ENCODE results near the gene ADH7.

Gene ADH7

DNA sequence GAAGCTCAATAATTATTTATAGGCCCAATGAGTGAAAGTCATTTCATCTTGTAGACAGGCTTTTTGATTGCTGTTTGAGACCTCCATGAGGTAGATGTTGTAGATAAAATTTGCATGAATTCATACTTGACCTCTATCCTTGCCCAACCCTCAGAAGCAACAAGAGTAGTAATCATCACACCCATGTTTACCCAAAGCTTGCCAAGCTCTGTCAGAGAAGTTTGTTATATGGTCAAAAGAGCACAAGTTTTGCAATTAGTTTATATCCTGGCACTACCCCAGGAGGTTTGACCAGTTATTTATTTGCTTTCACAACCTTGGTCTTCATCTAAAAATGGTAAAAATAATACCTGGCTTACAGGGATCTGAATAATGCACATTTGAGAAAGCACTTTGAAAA, 20.7 kb downstream of the ADH7 start:
- no peak overlapping the region for H3K9ac ChIP-seq (ENCODE audit: low read length)
- H3K27me3 ChIP-seq (ENCODE audit: control insufficient read depth, insufficient read depth, low read length) = no peaks in the 10 kb centered on the region
- no peaks in the 10 kb centered on the region for H3K36me3 ChIP-seq (ENCODE audit: control insufficient read depth, low read depth, low read length)
- H3K4me1 ChIP-seq (ENCODE audit: control insufficient read depth, low read depth, low read length) = no peaks in the 10 kb centered on the region
- no peaks in the 10 kb centered on the region for H3K9me3 ChIP-seq (ENCODE audit: control insufficient read depth, low read depth, low read length)
- no peak overlapping the region for H3K4me3 ChIP-seq (ENCODE audit: low read length)
- H3K27ac ChIP-seq (ENCODE audit: low read length) = no peak overlapping the region

DNA sequence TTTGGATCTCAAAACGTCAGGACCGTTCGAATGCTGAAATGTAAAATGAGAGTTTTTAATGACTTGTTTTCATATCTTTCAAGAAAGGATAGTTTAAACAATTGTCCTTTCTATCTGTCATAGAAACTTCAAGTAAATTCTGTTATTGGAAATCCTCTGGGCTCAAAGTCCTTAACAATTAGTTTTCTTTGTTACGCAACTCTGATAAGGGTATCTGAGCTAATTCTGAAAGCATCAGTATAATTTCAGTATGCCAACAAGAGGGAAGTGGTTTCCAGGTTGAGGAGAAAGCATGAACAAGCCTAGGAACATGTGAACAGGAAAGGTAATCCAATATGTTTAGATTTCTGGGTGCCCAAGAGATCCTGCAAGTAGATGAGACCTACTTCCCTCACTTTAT, 22.0 kb downstream of the ADH7 start:
- Histone ChIP-seq H3K27me3 (ENCODE audit: control insufficient read depth, insufficient read depth, low read length) (no peaks in the 10 kb centered on the region), H3K4me1 (ENCODE audit: control insufficient read depth, low read depth, low read length) (no peaks in the 10 kb centered on the region), H3K9me3 (ENCODE audit: control insufficient read depth, low read depth, low read length) (no peaks in the 10 kb centered on the region), H3K4me3 (ENCODE audit: low read length) (no peak overlapping the region), H3K36me3 (ENCODE audit: control insufficient read depth, low read depth, low read length) (no peaks in the 10 kb centered on the region), H3K27ac (ENCODE audit: low read length) (no peak overlapping the region), H3K9ac (ENCODE audit: low read length) (no peak overlapping the region)

DNA sequence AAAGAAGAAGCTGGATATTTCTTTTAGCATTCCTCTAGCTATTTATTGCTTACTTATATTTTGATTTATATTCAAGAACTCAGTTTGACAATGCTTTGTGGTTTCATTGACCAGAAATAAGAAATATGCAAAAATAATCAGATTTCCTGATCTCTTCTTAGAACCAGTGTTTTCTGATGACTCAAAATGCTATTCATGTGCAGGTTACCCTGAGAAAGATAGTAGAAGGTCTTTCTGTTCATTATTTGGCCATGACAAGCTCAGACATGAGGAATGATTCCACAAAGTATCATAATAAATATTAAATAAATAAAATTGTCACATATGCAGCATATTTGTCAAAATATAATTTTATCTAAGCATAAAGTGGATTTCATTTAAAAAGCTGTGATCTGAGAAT, 24.1 kb downstream of the ADH7 start:
- no peak overlapping the region for H3K27ac ChIP-seq (ENCODE audit: low read length)
- H3K9ac ChIP-seq (ENCODE audit: low read length) = no peak overlapping the region
- no peaks in the 10 kb centered on the region for H3K9me3 ChIP-seq (ENCODE audit: control insufficient read depth, low read depth, low read length)
- no peaks in the 10 kb centered on the region for H3K4me1 ChIP-seq (ENCODE audit: control insufficient read depth, low read depth, low read length)
- no peaks in the 10 kb centered on the region for H3K36me3 ChIP-seq (ENCODE audit: control insufficient read depth, low read depth, low read length)
- H3K27me3 ChIP-seq (ENCODE audit: control insufficient read depth, insufficient read depth, low read length) = no peaks in the 10 kb centered on the region
- no peak overlapping the region for H3K4me3 ChIP-seq (ENCODE audit: low read length)

GRCh38 chr4:99410075-99410474, 25.1 kb downstream of the ADH7 start:
- H3K27me3 ChIP-seq (ENCODE audit: control insufficient read depth, insufficient read depth, low read length) = no peaks in the 10 kb centered on the region
- no peaks in the 10 kb centered on the region for H3K9me3 ChIP-seq (ENCODE audit: control insufficient read depth, low read depth, low read length)
- peaks cover 4% of the 10 kb centered on the region for H3K4me1 ChIP-seq (ENCODE audit: control insufficient read depth, low read depth, low read length)
- no peaks in the 10 kb centered on the region for H3K36me3 ChIP-seq (ENCODE audit: control insufficient read depth, low read depth, low read length)
- H3K4me3 ChIP-seq (ENCODE audit: low read length) = no peak overlapping the region
- H3K27ac ChIP-seq (ENCODE audit: low read length) = no peak overlapping the region
- no peak overlapping the region for H3K9ac ChIP-seq (ENCODE audit: low read length)

DNA sequence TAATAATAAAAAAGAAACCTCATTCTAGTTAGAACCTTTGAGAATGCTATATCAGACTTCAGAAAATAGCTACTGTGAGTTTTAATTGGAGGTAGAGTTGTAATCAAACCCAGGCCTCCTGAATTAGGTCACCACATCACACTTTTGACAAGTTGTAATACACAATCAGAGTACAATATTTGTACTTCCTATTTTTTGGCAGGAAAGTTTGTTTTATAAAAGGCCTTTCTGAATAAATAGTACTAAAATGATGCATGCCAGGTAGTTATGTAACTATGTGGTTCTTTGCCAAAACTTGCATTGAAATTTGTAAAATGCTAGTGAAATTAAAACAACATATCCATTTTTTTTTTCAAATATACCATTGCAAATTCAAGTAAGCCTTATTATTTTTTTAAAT, 26.8 kb downstream of the ADH7 start:
- Histone ChIP-seq H3K27me3 (ENCODE audit: control insufficient read depth, insufficient read depth, low read length) (no peaks in the 10 kb centered on the region), H3K4me3 (ENCODE audit: low read length) (no peak overlapping the region), H3K9ac (ENCODE audit: low read length) (no peak overlapping the region), H3K4me1 (ENCODE audit: control insufficient read depth, low read depth, low read length) (peaks cover 7% of the 10 kb centered on the region), H3K36me3 (ENCODE audit: control insufficient read depth, low read depth, low read length) (no peaks in the 10 kb centered on the region), H3K9me3 (ENCODE audit: control insufficient read depth, low read depth, low read length) (no peaks in the 10 kb centered on the region), H3K27ac (ENCODE audit: low read length) (no peak overlapping the region)

DNA sequence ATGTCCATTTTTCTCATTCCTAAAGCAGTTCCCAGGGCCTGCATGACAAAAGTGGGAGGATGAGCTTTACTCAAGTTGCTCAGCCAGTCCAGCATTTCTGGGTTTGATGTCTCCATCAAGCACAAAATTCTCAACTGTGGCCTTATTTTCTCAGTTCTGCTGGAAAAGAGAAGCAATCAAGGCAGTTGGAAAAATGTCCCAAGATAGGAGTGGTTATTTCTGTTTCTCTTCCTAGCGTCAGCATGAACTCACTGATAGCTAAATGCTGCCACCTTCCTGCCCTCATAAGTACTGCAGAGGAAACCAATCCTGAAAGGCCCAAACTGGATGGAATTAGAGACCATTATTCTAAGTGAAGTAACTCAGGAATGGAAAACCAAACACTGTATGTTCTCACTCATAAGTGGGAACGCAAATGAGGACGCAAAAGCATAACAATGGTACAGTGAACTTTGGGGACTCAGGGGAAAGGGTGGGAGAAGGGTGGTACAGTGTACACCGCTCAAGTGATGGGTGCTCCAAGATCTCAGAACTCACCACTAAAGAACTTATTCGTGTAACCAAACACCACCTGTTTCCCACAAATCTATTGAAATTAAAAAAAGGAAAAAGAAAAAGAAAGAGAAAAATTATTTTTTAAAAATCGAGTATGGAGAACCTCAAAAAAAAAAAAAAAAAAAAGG, 29.6 kb downstream of the ADH7 start:
- H3K9ac ChIP-seq (ENCODE audit: low read length) = no peak overlapping the region
- no peaks in the 10 kb centered on the region for H3K36me3 ChIP-seq (ENCODE audit: control insufficient read depth, low read depth, low read length)
- H3K27ac ChIP-seq (ENCODE audit: low read length) = no peak overlapping the region
- peaks cover 7% of the 10 kb centered on the region for H3K4me1 ChIP-seq (ENCODE audit: control insufficient read depth, low read depth, low read length)
- no peaks in the 10 kb centered on the region for H3K27me3 ChIP-seq (ENCODE audit: control insufficient read depth, insufficient read depth, low read length)
- no peaks in the 10 kb centered on the region for H3K9me3 ChIP-seq (ENCODE audit: control insufficient read depth, low read depth, low read length)
- no peak overlapping the region for H3K4me3 ChIP-seq (ENCODE audit: low read length)

DNA sequence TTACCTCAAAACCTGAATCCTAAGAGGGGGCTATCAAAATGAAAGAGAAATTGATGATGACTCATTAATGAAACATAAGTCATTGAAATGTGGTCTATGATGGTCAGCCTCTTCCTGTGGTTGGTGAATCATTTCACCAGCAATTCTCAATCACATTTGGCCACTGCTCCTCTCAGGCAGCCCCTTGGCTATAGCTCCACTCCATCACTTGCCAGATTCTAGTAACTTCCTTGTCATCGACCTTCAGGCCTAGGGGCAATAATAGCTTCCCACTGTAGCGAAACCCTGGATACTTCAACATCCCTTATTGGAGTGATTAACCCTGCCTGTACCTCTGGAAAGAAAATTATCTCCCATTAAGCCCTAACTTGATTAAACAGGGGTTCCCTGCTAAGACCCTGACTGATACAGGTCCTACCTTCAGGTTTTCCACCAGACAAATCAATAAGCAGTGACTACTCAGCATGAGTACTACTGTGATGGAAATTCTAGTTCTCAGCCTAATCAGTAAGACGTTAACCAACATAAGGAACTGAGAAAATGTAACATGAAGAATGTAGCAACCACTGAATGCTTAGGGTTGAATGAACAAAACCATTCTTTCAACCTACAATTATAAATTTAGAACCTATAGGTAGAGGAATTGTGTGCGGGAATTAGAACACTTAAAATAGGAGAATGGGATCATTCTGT, 30.4 kb downstream of the ADH7 start:
- Histone ChIP-seq H3K4me3 (ENCODE audit: low read length) (no peak overlapping the region), H3K36me3 (ENCODE audit: control insufficient read depth, low read depth, low read length) (no peaks in the 10 kb centered on the region), H3K9me3 (ENCODE audit: control insufficient read depth, low read depth, low read length) (no peaks in the 10 kb centered on the region), H3K9ac (ENCODE audit: low read length) (no peak overlapping the region), H3K4me1 (ENCODE audit: control insufficient read depth, low read depth, low read length) (peaks cover 7% of the 10 kb centered on the region), H3K27me3 (ENCODE audit: control insufficient read depth, insufficient read depth, low read length) (no peaks in the 10 kb centered on the region), H3K27ac (ENCODE audit: low read length) (no peak overlapping the region)

GRCh38 chr4:99403380-99404184, 31.6 kb downstream of the ADH7 start:
- Histone ChIP-seq H3K36me3 (ENCODE audit: control insufficient read depth, low read depth, low read length) (no peaks in the 10 kb centered on the region), H3K4me3 (ENCODE audit: low read length) (no peak overlapping the region), H3K27ac (ENCODE audit: low read length) (no peak overlapping the region), H3K9me3 (ENCODE audit: control insufficient read depth, low read depth, low read length) (no peaks in the 10 kb centered on the region), H3K27me3 (ENCODE audit: control insufficient read depth, insufficient read depth, low read length) (no peaks in the 10 kb centered on the region), H3K4me1 (ENCODE audit: control insufficient read depth, low read depth, low read length) (peaks cover 7% of the 10 kb centered on the region), H3K9ac (ENCODE audit: low read length) (no peak overlapping the region)

DNA sequence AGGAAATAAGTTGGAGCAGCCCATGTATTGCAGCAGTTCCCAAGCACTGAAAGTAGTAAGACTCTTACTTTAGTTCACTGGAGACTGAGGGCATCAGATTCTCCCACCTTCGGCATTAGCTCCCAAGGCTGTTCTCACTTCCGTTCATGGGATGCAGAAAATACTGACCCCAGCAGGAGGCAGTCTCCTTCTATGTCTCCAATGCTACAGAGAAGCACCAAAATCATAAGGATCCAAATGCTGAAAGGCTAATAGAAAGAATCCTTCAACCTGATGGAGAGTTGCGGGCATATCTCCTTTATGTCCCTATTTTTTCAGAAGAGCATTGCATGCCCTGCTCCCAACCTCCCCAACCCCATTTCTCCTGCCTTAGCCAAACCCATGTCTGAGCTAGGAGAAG, 32.4 kb downstream of the ADH7 start:
- no peaks in the 10 kb centered on the region for H3K27me3 ChIP-seq (ENCODE audit: control insufficient read depth, insufficient read depth, low read length)
- H3K4me1 ChIP-seq (ENCODE audit: control insufficient read depth, low read depth, low read length) = peaks cover 7% of the 10 kb centered on the region
- no peaks in the 10 kb centered on the region for H3K36me3 ChIP-seq (ENCODE audit: control insufficient read depth, low read depth, low read length)
- H3K9ac ChIP-seq (ENCODE audit: low read length) = no peak overlapping the region
- no peak overlapping the region for H3K27ac ChIP-seq (ENCODE audit: low read length)
- H3K9me3 ChIP-seq (ENCODE audit: control insufficient read depth, low read depth, low read length) = peaks cover 4% of the 10 kb centered on the region
- H3K4me3 ChIP-seq (ENCODE audit: low read length) = no peak overlapping the region

- peaks cover 7% of the 10 kb centered on the region for H3K9me3 ChIP-seq (ENCODE audit: control insufficient read depth, low read depth, low read length)
- H3K4me1 ChIP-seq (ENCODE audit: control insufficient read depth, low read depth, low read length) = peaks cover 7% of the 10 kb centered on the region
- H3K27me3 ChIP-seq (ENCODE audit: control insufficient read depth, insufficient read depth, low read length) = no peaks in the 10 kb centered on the region
- no peak overlapping the region for H3K4me3 ChIP-seq (ENCODE audit: low read length)
- no peak overlapping the region for H3K9ac ChIP-seq (ENCODE audit: low read length)
- H3K27ac ChIP-seq (ENCODE audit: low read length) = no peak overlapping the region
- no peaks in the 10 kb centered on the region for H3K36me3 ChIP-seq (ENCODE audit: control insufficient read depth, low read depth, low read length)
Measured at GRCh38 chr4:99400831-99401230, 34.3 kb downstream of the ADH7 start.

- Histone ChIP-seq H3K27me3 (ENCODE audit: control insufficient read depth, insufficient read depth, low read length) (no peaks in the 10 kb centered on the region), H3K9ac (ENCODE audit: low read length) (no peak overlapping the region), H3K27ac (ENCODE audit: low read length) (no peak overlapping the region), H3K36me3 (ENCODE audit: control insufficient read depth, low read depth, low read length) (no peaks in the 10 kb centered on the region), H3K9me3 (ENCODE audit: control insufficient read depth, low read depth, low read length) (peaks cover 7% of the 10 kb centered on the region), H3K4me1 (ENCODE audit: control insufficient read depth, low read depth, low read length) (no peaks in the 10 kb centered on the region), H3K4me3 (ENCODE audit: low read length) (no peak overlapping the region)
Measured at GRCh38 chr4:99399017-99399416, 36.1 kb downstream of the ADH7 start.
